Muscle of back (tissue), 11 donors: Measurements from ENCODE around the gene CADPS2. TPM values are rescaled to one million over a fixed set of nuclear protein-coding genes. Genes with fewer than 3 reads are reported as not detected.
A peak's percentile ranks its signal among the peaks of the same experiment; 100 is the strongest.

Experiments
- DNase-seq, 3 donors: peaks; one replicate each; pipeline versions ENCODE4 v3.0.0 to v3.0.0-alpha.2; 2013
- polyA plus RNA-seq, 10 donors: library from polyadenylated mRNA; unstranded; fragments of 120-200 nt; gene quantifications; one replicate each; pipeline ENCODE4 v1.2.1, GENCODE V29; 2013; ENCODE audit not compliant: insufficient read length in 10 of 10

Gene CADPS2
- polyA plus RNA-seq, 10 donors, result 2.7 to 8.6 (median 5.0) TPM

- DNase-seq, result peak in 1 of 3 donors; percentile 20
Measured at GRCh38 chr7:122532406-122533269, 353.6 kb downstream of the CADPS2 start.

- DNase-seq, result peak; percentile 24 to 41 (median 25)
Measured at GRCh38 chr7:122528879-122529481, 357.3 kb downstream of the CADPS2 start.

- DNase-seq, result no peak
Measured at GRCh38 chr7:122525355-122525754, 360.9 kb downstream of the CADPS2 start.

GRCh38 chr7:122521767-122522166, 364.5 kb downstream of the CADPS2 start:
- DNase-seq, result no peak

- DNase-seq, result no peak
Measured at GRCh38 chr7:122520971-122521555, 365.2 kb downstream of the CADPS2 start.

DNA sequence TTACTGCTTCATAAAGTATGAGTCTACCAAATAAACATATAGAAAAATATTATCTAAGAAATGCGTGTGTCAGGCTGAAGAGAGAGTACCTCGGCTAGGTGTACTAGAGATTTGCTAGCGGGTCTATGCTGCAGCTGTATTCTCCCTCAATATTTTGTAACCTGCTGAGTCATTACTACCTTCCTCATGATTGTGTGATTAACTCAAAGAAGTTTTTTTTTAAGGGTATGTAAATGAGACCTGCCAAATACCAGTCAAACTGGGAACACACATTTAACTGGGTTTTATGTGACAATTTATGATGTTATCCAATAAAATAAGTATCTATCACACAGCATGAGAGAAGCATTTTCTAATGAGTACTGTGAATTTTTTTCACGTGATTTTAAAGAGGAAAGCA, 367.8 kb downstream of the CADPS2 start:
- no peak for DNase-seq

DNA sequence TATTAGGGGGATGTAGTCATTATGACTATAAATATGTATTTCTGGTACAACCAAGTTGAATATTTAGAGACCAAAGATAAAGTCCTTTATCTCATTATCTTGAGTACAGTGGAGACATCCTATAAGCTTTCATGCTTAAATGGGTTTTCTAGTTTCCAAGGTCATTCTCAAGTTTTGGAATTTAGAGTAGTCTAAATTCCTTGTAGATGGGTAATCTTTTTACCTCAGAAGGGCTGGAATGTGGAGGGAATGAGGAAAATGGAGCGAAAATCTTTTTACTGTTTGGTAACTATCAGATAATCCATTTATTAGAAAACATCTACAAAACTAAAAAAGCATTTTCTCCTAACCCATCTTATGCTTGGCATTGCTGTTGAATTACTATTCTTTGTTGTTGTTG, 368.7 kb downstream of the CADPS2 start:
- no peak for DNase-seq

DNA sequence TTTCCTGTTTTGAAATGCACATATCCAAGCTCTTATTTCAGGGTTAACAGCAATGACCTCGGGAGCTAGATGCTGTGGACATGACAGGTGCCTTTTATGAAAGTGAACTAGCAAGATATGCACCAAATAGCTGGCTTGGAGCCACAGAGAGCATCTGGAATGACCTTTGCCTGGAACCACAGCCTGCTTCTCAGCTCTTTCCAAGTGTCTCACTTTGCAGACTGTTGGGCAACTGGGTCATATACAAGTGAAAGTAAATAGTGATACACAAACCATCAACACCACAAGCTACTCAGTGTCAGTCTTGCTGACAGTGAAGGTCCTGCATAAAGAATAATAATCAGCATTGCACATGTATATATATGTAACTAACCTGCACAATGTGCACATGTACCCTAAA, 370.9 kb downstream of the CADPS2 start:
- no peak for DNase-seq

- no peak for DNase-seq
Measured at GRCh38 chr7:122511268-122511667, 375.0 kb downstream of the CADPS2 start.

DNA sequence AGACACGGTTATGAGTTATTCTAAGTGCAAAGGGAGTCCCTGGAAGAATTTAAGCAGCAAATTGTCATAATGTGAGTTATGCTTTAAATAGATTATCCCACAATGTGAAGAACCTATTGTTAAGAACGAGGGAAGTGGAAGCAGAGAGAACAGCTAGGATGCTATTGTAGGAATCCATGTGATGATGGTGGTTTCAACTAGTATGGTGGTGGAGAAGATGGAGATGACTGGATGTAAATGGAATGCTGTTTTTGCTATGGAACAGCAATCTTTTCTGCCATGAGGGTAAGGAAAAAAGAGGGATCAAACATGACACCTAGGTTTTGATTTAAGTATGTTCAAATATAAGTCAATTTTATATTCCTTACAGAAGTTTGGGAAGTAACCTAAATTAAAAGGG, 378.7 kb downstream of the CADPS2 start:
- no peak for DNase-seq

DNA sequence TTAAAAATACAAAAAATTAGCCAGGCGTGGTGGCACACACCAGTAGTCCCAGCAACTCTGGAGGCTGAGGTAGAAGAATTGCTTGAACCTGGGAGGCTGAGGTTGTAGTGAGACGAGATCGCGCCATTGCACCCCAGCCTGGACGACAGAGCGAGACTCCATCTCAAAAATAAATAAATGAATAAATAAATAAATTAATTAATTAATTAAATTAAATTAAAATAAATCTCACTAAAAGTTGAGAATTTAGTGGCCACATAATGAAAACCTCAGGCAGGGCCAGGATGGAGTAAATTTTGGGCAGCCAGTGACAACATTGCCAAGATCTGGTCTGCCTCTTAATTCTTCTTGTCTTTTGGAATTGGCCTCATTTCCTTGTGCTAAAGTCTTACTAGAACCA, 394.3 kb downstream of the CADPS2 start:
- DNase-seq, result no peak

DNA sequence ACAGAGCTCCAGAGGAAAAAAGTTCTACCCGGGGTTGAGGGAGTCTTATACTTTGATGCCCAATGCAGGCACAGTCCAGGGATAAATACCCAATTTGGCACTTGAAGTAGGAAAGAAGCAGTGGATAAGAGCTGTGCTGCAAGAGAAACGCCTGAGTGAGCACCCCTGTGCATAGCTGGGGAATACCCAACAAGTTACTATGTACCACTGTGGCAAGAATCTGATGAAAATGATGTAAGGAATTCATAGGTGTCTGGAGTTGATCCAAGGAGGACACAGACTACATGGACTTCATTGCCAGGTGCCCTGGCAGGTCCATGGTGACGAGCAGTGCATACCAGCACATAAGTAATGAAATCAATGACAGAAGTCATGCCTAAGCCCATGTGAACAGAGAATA, 398.0 kb downstream of the CADPS2 start:
- DNase-seq, result no peak

- DNase-seq, result no peak
Measured at GRCh38 chr7:122487131-122487530, 399.1 kb downstream of the CADPS2 start.

DNA sequence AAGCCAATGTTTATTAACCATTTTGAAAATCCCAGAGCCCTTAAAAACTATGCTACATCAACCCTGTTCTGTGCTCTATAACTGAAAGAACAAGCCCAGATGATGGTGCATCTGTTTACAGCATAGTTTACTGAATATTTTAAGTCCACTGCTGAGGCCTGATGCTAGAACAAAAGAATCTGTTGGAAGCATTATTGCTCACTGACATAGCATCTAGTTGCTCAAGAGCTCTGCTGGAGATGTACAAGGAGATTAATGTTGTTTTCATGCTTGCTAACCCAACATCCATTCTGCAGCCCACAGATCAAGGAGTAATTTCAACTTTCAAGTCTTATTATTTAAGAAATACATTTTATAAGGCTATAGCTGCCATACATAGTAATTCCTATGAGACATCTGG, 400.4 kb downstream of the CADPS2 start:
- DNase-seq, result no peak

DNA sequence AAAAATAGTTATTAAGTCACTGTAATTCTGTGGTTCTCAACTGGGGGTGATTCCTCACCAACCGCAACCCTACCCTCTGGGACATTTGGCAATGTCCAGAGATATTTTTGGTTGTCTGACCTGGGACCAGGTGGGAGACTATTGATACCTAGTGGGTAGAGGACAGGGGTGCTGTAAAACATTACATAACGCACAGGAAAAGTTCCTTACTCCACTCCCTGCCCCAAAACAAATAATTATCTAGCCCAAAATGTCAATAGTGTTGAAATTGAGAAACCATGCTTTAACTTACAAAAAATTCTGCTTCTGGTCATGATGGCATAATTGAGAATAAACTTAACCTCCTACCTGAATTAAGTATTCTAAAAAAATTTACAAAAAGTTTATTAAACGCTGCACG, 404.0 kb downstream of the CADPS2 start:
- DNase-seq, result no peak

DNA sequence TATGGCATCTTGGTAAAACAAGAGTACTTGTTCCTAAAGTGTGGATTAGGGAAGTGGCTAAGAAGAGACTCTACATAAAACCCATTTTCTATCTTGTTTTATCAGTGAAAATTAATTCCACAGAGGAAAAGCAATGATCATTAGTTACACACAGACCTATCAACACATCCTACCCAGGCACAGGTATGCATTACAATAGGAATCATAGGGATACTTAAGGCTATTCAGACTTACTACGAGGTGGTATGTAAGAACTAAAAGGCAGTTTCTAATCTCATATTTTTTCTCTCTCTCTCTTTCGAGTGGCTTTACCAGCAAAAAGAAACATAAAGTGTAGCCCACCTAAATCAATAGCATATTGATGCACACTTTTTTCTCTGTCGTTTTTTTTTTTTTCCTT, 415.4 kb downstream of the CADPS2 start:
- no peak for DNase-seq

DNA sequence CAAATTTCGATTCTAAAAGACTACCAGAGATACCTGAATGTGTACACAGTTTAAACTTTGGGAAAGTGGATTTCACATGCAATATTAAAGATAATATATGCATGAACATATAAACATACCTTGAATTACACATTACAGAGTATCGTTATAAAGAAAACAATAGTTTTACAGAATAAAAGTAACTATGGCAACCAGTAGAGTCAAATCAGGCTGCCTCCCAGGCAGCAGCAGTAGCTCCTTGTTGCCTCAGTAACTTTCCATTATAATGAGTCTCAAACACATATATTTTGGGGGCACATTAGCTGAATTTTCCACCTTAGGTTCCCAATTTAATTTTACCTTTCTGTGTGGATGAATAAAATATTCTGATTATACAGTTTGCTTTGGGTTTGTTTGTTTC, 417.3 kb downstream of the CADPS2 start:
- peak in 2 of 3 donors; percentile 1 to 2 for DNase-seq

GRCh38 chr7:122467661-122468449, 418.4 kb downstream of the CADPS2 start:
- DNase-seq, result no peak

GRCh38 chr7:122465296-122465695, 421.0 kb downstream of the CADPS2 start:
- no peak for DNase-seq

GRCh38 chr7:122463631-122464030, 422.6 kb downstream of the CADPS2 start:
- DNase-seq, result no peak

DNA sequence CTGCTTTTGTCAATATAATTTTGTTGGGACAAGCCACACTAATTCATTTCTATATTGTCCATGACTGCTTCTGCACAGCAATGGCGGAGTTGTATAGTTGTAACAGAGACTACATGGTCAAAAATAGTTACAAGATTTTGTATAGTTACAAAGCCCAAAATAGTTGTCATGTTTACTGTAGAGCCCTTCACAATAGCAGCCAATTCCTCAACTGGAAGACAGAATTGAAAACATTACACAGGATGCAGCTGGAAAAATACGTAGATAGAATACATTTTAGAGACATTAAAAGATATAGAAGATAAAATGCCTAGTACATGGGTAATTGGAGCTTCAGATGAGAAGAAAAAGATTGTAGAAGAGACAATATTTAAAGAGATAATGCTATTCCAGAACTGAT, 425.3 kb downstream of the CADPS2 start:
- DNase-seq, result no peak

GRCh38 chr7:122457969-122458368, 428.3 kb downstream of the CADPS2 start:
- no peak for DNase-seq
